ENCODE results near the gene OSBPL10.

DNA sequence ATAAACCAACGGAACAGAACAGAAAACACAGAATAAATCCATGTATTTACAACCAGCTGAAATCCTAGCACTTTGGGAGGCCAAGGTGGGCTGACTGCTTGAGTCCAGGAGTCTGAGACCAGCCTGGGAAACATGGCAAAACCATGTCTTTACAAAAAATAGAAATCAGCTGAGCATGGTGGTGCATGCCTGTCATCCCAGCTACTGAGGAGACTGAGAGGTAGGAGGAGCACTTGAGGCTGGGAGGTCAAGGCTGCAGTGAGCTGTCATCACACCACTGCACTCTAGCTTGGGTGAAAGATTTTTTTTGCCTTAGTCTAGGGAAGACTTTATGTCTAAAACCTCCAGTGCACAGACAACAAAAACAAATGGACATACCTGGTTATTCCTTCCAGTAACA is 327.6 kb downstream of the OSBPL10 start:
- TF ChIP-seq, protein P1, sequence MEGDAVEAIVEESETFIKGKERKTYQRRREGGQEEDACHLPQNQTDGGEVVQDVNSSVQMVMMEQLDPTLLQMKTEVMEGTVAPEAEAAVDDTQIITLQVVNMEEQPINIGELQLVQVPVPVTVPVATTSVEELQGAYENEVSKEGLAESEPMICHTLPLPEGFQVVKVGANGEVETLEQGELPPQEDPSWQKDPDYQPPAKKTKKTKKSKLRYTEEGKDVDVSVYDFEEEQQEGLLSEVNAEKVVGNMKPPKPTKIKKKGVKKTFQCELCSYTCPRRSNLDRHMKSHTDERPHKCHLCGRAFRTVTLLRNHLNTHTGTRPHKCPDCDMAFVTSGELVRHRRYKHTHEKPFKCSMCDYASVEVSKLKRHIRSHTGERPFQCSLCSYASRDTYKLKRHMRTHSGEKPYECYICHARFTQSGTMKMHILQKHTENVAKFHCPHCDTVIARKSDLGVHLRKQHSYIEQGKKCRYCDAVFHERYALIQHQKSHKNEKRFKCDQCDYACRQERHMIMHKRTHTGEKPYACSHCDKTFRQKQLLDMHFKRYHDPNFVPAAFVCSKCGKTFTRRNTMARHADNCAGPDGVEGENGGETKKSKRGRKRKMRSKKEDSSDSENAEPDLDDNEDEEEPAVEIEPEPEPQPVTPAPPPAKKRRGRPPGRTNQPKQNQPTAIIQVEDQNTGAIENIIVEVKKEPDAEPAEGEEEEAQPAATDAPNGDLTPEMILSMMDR (IDR thresholded peaks at IDR 0.05) = no peak
- TF ChIP-seq EZH2 (IDR thresholded peaks at IDR 0.05) = no peak
- no peak for TF ChIP-seq EZH2phosphoT487 (IDR thresholded peaks at IDR 0.05)

Data from neural progenitor cell (in vitro differentiated cells).